Ammon's horn (tissue), 1 donor: ENCODE data around the gene DCAF11.

Source experiments
- DNase-seq: peaks from one replicate; pipeline ENCODE4 v3.0.0-alpha.2; 2016; ENCODE audit warnings: low spot score

Gene DCAF11

DNA sequence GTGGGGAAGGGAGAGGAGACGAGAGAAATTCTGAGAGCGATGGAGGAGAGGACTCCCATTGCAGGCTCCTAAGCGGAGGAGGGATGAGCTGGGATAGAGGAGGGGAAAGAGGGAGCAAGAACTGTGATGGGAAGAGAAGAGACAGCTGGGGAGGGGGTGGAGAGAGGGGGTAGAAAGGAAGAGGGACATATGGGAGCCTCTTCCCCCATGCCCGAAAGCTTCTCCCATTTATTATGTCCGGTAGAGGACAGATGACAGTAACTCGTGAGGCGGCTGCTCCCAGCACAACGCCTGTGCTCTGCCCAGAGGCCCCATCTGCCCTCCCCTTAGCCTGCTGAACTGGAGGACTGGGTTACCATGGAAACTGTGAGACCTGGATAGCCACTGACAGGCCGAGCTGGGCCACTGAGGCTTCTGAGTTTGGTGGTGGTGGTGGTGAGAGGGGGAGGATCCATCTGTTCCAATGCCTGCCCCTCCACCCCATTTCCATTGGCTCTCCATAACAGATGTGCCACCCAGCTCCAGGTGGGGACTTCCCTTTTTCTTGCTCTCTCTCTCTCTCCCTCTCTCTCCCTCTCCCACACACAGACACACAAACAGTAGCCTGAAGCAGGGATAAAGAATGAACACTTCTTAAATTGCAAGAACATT lies 35.0 kb upstream of the DCAF11 start:
- DNase-seq, result peak; percentile 50

DNA sequence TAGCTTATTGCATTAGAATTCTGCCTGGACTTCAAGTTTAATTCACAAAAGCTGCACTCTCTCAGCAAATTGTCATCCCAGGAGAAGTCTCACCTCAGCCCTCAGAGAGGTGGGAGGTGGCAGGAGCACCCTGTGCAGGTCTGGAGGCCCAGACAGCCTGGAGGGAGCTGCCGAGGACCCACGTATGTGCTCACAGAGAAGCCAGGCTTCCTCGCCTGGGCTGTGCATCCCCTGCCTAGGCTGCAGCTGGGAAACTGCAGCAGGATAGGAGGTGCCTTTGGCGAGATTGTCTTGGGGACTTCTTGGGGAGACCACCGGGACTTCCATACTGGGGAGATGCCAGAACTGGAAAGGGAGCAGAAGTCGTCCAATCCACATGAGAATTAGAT lies 34.4 kb upstream of the DCAF11 start:
- no peak for DNase-seq

DNA sequence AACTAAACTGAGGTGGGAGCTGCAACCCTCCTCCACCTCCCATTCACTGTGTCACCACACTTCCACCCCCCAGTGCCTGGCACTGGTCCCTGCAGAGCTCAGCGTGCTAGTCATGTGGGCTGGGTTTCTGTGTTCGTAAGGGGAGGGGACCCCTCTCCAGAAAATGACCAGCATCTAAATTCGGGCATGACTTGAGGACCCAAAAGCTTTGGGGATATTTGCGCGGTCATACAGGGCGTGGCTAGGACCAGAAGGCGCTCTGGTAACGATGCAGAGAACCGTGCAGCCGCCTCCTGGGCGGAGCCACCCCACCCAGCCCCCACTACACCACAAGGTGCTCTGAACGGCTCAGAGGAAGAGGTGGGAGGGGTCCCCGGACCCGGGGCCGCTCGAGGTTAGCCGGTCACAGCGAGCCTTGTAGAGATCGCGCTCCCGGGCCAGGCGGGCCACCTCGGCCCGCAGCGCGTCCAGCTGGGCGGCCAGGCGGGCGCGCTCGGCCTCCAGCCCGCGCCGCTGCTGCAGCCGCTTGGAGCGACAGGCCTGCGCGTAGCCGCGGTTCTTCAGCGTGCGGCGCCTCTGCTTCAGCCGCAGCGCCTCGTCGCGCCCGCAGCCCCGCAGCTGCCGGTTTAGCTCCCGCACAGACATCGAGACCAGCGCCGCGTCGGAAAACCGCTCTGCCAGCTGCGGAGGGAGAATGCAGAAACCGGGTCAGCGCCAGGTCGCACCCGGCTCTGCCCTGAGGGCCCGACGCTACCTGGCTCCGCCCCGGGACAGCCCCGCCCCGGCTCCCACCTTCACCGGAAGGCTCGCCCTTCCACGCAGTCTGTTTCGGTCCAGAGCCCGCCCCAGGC lies 33.5 kb upstream of the DCAF11 start:
- DNase-seq, result peak; percentile 67

DNA sequence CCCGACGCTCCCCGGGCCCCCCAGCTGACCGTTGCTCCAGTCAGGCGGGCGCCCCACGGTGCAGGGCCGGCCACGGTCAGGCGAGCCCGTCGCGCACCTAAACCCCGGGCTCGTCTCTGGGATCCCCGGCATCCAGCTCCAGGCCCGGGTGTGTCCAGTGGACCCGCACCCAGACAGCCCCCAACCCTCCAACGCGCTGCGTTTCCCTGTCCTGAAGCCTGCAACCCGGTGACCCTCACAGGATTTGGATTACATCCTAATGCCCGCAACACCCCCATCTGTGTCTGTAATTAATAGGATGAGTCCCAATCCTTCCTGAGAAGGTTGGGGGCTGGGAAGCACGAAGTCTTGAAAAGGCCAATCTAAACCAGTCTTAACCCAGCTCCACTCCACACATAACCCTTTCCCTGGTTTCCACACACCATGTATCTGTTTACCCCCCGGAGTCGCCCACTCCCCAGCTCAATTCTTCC lies 32.8 kb upstream of the DCAF11 start:
- DNase-seq, result no peak

DNA sequence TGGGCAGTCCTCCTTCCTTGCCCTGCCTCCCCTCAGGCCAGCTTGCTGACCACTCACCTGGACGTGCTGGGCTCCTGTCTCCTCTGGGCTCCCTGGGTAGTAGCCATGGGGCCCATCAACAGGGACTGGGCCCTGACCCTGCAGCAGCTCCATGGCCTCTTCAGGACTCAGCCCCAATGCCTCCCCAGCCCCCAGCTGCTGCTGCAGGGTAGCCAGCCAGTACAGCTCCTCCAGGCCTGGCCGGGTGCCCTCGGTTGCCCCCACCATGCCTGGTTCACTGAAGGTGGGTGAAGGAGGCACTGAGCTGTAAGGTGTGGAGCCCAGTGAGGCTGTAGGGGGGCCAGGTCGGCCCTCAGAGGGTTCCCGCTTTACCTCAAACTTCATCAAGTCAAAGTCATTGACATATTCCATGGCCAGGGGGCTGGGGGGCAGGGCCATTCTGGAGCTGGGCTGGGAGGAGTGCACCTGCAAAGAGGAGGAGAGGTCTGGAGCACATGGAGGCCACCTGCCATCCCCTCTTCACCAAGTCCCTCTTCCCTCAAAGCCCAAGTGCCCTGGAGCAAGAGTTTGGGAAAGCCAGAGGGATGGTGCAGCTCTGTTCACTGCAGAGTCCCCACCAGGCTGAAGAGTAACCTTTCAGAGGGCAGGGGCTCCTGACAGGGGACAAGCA lies 32.0 kb upstream of the DCAF11 start:
- no peak for DNase-seq

DNA sequence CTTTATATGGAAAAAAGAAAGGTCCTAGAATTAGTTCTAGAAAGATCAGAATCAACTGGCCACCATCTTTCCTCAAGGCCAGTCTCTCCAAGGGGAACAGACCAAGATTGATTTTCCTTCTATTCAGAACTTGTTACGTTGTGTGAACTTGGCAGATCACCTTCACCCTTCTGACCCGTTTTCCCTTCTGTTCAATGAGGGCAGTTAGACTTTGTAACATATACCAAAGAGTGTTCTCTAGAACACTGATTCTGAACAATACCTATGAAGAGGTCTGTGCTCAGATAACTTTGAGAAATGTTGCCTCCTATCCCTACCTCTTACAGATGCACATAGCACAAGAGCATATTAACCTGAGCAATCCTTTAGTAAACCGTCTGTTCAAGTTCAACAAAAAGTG lies 31.1 kb upstream of the DCAF11 start:
- no peak for DNase-seq

DNA sequence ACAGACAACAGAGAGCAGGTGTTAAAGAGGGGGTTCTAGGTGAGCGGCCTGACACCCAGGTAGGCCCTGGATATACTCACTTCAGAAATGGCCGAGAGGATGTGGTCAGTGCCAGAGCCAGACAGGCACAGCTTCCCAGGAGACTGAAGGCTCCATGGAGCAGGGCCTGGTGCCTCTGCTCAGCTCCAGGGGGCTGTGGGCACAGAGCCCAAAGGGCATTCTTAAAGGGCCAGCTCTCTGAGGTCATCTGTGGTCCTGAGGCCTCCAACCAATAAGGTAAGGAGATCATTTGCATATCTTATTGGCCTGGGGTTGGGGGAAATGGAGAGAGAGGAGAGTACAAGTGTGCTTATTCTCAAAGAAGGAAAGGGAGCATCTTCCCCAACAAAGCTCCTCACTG lies 30.1 kb upstream of the DCAF11 start:
- DNase-seq, result no peak

DNA sequence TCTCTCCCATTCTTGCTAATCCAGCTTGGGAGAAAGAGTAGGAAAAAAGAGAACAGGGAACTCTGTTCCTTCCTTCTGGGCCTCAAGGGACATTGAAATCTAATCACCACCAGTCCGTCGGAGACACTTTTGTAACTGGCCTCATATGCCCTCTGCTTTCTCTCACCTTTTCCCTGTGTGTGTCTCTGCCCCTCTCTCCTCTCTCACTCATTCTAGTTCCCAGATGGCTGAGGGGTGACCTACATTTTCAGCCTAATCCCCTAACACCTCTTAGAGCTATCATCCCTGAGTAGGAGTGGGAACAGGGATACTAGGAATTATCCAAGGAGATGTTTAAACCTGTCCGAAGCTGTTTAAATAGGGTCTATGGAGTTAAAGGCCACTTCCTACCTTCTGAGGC lies 29.4 kb upstream of the DCAF11 start:
- no peak for DNase-seq

DNA sequence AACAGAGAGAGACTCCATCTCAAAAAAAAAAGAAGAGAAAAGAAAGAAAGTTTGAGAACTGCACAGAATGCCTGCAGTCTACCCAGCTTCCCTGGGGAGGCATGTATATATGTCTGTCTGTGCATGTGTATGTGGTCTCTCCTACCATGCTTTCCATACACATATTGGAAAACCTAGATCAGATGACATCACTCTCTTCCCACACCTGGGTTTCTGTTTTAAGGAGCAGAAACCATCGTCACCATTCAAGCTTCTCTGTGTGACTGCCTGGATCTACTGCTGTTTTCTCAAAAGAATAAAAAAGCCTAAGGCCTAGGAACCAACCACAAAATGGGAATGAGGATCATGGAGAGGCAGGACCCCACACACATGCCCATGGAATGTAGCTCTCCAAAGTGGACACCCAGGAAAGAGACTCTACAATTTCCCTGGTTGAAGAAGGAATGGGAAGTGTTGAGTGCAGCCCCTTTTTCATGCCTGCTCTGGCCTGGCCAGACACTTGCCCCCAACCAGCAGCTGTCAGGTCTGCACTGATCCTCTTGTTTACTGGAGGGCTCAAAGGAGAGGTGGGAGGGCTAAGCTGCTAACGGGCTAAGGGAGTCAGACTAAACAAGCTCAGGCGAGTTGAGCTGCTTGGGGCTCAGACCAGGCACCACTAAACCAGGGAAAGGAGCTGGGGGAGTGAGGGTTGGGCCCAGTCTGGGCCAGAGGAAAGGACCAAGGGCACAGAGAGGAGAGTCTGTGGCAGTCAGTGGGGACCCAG lies 28.2 kb upstream of the DCAF11 start:
- no peak for DNase-seq

DNA sequence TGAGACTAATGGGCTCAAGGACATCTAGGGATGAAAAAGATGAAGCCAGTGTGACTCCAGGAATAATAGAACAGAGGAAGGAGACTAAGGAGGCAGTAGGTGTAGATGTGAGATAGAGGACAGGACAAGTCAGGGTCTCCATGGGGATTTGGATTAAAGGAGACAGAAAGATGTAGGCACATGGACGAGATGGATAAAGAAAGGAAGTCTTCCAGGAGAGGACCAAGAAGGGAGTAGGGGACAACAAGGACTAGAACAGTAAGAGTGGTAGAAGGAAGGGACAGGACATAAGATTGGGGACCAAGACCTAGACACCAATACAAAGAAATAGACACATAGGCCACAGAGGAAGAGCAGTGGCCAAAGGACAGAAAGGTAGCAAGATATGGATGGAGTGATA lies 27.6 kb upstream of the DCAF11 start:
- no peak for DNase-seq

DNA sequence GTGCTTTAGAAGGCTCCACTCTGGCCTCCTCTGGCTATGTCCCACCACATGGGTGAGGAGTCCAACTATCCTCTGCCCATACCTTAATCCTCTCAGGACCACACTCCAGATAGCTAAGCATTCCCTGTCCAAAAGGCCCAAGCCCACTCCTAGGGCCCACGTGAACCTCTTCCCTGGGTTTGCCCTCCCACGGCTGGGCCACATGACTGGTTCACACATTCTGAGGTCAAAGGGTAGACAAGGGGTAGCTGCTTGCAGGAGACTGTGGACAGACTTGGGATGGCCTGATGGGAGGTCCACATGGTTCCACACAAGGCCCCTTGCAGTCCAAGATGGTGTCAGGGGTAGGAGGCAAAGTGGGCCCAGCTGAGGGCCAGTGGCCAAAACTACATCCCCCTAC lies 26.5 kb upstream of the DCAF11 start:
- no peak for DNase-seq

DNA sequence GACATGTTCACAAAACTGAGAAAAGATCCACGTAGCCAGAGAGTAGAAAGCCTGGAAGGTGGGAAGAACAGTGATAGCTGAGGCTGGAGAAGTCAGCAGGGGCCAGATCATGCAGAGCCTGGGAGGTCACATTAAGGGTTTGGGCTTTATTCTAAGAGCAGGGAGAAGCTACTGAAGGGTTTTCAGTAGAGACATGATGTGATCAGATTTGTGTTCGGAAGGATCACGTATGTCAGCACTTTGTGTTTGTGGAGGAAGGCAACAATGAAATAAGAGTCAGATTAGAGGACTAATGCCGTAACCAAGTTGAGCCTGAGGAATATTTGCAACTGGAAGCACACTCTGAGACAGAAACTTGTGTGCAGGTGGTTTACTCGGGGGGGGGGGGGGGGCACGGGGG lies 24.7 kb upstream of the DCAF11 start:
- no peak for DNase-seq

DNA sequence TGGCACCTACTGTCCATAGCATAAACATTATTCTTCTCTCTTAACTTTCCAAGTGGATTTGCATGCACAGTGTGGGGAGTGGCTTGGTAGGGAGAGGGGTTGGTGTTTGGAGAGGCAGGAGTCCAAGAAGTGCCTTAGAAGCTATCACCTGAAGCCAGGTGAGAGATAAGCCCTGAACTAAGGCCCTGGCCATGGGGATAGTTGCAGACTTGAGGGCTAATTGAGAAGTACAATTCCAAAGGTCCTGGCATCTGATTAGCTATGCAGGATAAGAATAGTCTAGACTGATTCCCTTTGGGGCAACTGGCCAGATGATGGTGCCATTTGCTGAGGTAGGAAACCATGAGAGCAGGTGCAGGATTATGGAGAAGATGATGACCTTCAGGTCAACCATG lies 22.5 kb upstream of the DCAF11 start:
- DNase-seq, result no peak

DNA sequence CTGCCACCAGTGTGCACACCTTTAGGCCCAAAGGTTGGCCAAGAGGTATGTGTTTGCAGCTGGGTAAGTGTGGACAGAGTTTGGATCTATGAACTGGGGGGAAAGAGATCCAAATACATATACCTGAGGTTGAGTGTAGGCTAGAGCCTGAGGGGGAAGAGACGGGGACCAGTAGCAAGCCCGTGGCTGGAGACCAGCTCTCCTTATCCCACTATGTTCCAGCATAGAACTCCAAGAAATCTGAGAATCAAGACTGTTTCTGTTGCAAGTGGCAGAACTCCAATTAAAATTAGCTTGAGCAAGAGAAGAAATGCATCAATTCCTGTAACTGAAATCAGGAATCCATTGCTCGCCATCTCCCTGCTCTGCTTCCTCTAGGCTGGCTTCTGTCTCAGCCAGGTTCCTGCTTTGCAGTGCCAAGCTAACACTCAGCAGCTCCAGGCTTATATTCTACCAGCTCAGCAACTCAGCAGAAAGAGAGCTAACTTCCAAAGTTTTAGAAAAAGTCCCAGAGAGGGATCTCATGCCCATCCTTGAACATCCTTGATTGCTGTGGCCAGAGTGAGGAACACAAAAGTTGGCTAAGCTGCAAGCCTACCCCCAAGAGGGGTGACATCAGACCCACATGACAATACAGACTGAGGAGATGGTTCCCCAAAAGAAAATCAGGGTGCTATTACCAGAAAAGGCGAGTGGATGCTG lies 21.9 kb upstream of the DCAF11 start:
- DNase-seq, result no peak

DNA sequence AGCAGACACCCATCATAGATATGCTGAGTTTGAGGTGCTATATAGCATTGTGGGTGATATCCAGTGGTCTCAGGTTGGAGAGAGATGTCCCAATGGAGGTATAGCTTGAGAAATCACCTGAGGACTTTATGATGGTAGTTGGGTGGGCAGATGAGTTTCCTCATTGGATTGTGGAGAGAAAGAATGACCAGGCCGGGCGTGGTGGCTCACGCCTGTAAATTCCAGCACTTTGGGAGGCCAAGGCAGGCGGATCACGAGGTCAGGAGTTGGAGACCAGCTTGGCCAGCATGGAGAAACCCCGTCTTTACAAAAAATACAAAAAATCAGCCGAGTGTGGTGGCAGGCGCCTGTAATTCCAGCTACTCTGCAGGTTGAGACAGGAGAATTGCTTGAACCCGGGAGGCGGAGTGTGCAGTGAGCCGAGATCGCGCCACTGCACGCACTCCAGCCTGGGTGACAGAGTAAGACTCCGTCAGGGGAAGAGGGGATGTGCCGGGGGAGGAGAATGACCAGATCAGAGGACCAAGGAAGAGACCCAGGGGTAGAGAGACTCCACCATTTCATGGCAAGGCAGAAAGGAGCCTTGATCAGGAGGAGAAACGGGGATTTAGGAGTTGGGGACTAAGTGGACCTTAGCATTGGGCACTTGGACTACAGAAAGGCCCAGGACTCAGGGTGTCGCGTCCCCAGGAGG lies 21.2 kb upstream of the DCAF11 start:
- no peak for DNase-seq

DNA sequence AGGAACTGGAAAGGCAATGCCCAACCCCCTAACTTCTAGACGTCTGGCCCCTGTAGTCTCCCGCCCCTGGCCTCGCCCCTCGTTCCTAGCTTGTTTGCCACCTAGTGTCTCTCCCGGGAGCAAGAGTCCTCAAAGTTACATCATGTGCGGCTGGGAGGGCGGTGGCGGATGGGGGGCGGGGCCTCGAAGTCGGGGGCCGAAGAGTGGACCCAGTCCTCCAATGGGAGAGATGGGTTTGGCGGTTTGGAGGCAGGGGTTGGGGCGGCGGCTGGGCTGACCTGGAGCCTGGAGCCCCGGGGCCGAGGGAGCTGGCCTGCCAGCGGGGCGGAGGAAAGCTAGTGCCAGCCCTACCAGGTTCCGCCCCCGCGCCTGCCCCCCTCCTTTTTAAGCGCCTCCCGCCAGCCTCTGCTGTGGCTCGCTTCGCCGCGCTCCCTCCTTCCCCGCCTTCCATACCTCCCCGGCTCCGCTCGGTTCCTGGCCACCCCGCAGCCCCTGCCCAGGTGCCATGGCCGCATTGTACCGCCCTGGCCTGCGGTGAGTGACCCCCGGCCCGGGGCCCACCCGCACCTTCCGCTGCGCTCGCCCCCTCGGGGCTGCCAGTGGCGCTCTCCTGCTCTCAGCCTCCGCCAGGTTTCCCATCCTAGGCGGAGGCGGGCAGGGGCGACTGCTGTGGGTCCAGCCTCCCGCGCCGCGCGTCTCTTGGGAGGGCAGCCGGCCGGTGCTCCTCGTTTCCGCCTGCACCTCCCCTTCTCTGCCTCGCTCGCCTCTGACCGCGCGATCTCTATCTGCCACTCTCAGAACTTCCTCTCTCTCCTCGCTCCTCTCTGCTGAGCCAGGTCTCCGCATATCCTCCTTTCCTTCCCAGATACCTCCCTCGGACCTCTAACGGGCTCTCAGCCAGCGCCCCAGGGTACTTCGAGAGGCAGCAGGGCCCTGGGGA lies 20.4 kb upstream of the DCAF11 start, which contains the start of gene PCK2:
Gene PCK2, plus strand, starts transcription at position 411 of the 940 bp plus-strand sequence. Its CDS starts 95 bp downstream, at position 506.
- peak; percentile 83 for DNase-seq

DNA sequence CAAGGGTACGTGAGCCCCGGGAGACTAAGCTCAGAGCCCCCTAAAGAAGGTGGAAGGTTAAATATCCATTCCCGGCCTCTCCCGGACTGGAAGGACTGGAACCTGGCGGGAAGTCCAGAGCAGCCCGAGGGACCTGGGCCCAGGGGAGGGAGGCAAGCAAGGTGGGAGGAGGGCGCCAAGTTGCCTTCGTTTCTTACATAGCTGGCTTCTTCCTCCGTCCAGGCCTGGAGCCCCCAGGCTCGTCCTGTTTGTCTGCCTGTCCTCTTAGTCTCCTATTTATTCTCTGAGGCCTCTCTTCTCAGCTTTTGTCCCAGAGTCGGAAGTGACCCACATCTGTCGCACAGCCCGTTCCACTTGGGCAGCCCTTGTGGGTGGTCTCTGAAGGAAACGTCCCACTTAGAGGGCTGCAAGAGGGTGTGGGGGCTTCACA lies 19.7 kb upstream of the DCAF11 start:
- no peak for DNase-seq

DNA sequence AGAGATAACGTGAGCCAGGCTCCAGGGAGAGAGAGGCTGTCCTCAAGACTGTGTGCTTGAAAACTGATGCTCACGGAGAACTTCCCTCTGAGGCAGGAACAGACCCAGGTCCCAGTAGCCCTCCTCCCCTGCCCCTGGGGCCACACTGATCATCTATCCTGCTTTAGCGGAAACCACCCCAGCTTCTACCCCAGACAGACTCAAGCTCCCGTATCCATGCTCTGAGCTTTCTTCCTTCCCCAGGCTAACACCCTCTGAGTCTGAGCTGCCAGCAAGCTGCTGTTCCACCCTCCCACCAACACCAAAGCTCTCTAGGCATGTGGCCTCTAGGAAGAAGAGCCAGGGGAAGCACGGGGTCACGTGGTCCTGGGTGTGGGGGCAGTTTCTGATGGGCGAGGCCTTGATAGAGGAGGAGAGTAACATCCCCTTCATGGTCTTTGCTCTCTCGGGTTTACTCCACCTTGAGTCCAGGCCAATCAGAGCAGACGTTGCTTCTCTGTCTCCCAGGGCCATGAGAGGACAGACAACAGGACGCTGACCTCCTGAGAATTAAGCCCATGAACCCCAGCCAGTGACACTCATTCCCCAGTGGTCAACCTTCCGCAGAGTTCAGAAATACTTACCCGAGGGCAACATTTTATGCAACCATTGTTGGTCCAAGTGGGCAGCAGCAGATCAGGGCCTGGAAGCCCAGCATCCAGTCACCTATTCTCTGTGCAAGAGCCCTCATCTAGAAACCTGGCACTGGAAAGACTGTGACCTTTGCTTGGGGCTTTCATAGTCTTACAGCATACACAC lies 19.1 kb upstream of the DCAF11 start:
- peak; percentile 35 for DNase-seq
